ENCODE data around the gene ABHD14A. TPM values are rescaled to one million over a fixed set of nuclear protein-coding genes. Genes with fewer than 3 reads are reported as not detected.

Gene ABHD14A
- total RNA-seq, 4 donors from 2014 or later = 3.9 to 11.6 (median 7.7) TPM

- no peaks in the 10 kb centered on the region for H3K4me1 ChIP-seq
- H3K27me3 ChIP-seq = no peaks in the 10 kb centered on the region
- H3K4me3 ChIP-seq = no peak overlapping the region
- H3K36me3 ChIP-seq = no peaks in the 10 kb centered on the region
- no peaks in the 10 kb centered on the region for H3K9me3 ChIP-seq
- TF ChIP-seq, protein P1, sequence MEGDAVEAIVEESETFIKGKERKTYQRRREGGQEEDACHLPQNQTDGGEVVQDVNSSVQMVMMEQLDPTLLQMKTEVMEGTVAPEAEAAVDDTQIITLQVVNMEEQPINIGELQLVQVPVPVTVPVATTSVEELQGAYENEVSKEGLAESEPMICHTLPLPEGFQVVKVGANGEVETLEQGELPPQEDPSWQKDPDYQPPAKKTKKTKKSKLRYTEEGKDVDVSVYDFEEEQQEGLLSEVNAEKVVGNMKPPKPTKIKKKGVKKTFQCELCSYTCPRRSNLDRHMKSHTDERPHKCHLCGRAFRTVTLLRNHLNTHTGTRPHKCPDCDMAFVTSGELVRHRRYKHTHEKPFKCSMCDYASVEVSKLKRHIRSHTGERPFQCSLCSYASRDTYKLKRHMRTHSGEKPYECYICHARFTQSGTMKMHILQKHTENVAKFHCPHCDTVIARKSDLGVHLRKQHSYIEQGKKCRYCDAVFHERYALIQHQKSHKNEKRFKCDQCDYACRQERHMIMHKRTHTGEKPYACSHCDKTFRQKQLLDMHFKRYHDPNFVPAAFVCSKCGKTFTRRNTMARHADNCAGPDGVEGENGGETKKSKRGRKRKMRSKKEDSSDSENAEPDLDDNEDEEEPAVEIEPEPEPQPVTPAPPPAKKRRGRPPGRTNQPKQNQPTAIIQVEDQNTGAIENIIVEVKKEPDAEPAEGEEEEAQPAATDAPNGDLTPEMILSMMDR (IDR thresholded peaks at IDR 0.05) = no peak
- TF ChIP-seq POLR2A (IDR thresholded peaks at IDR 0.05) = no peak
- H3K27ac ChIP-seq = no peak overlapping the region
- no peak for DNase-seq
Observed at GRCh38 chr3:52020796-52021195, 45.9 kb downstream of the ABHD14A start.

DNA sequence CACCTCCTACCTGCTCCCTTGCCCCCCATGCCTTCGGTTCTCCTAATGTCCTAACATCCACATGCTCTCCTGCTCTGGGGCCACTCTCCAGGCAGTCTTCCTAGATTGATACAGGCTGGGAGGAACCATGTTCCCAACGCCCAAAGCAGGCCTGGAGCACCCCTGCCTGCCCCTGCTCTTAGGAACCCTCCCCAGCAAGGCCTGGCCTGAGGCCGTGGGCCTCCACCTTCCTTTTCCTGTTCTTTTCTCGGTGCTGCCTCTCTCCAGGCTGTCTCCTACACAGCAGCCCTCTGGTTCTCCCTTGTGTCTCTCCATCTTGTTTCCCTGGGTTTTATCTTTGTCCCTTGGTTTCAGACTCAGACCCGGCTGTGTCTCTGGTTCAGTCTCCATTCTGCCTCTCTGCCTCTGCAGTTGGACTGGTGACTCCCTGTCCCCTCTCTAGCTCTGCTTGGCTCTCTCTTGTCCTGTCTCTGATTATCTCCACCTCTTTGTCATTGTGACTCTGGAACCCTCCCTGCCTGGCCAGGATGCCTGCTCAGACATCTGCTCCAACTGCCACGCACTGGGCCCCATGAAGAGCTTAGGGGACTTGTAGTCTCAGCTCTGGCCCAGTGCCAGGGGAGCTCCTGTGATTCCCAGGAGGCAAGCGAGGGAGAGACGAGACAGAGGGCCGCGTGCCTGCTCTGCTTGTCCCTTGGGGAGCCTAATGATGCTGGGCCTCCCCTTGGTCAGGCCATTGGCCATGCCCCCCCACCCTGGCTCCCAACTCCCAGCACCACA, 46.8 kb downstream of the ABHD14A start:
- no peak for DNase-seq
- TF ChIP-seq, protein P1 (IDR thresholded peaks at IDR 0.05) = no peak
- no peak for TF ChIP-seq POLR2A (IDR thresholded peaks at IDR 0.05)
- Histone ChIP-seq H3K4me1 (no peaks in the 10 kb centered on the region), H3K4me3 (no peak overlapping the region), H3K36me3 (no peaks in the 10 kb centered on the region), H3K27me3 (no peaks in the 10 kb centered on the region), H3K9me3 (no peaks in the 10 kb centered on the region), H3K27ac (peak overlapping the region in 2 of 4 donors; percentile 35 to 39)

DNA sequence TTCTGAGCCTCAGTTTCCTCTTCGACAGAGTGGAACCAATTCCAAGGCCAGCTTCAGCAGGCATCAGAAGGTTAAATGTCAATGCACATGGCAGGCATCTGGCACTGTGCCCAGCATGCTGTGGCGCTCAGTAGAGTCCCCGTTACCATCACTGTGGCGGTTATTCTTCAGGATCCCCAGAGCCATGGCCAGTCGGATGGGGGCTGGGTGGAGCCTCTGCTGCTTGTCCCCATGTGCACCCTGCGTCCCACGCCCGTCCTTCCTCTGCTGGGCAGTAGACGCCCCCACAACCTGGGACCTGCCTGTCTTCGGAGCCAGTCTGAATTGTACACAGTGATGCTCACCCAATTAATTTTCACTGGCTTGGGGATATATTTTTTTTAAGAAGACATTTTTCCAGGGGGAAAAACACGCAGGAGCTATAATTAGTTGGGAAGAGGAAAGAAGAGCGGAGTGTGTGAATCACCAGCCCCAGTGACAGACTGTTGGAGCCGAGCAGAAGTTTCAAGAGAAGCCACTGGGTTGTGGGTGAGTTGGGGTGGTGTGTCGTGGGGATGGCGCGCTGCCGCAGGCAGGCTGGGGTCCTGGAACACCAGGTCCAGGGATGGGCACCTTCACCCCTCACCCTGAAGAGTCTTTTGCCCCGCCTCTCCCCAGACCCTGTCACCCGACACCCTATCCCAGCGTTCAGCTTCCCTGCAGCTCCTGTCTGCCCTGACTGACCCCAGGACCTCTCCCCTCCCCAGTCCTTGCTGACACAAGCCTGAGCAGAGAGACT, 47.6 kb downstream of the ABHD14A start:
- Histone ChIP-seq H3K27ac (peak overlapping the region in 2 of 4 donors; percentile 25 to 39), H3K36me3 (no peaks in the 10 kb centered on the region), H3K9me3 (no peaks in the 10 kb centered on the region), H3K27me3 (no peaks in the 10 kb centered on the region), H3K4me1 (no peaks in the 10 kb centered on the region), H3K4me3 (no peak overlapping the region)
- DNase-seq = no peak
- TF ChIP-seq, protein P1 (IDR thresholded peaks at IDR 0.05) = no peak
- no peak for TF ChIP-seq POLR2A (IDR thresholded peaks at IDR 0.05)

DNA sequence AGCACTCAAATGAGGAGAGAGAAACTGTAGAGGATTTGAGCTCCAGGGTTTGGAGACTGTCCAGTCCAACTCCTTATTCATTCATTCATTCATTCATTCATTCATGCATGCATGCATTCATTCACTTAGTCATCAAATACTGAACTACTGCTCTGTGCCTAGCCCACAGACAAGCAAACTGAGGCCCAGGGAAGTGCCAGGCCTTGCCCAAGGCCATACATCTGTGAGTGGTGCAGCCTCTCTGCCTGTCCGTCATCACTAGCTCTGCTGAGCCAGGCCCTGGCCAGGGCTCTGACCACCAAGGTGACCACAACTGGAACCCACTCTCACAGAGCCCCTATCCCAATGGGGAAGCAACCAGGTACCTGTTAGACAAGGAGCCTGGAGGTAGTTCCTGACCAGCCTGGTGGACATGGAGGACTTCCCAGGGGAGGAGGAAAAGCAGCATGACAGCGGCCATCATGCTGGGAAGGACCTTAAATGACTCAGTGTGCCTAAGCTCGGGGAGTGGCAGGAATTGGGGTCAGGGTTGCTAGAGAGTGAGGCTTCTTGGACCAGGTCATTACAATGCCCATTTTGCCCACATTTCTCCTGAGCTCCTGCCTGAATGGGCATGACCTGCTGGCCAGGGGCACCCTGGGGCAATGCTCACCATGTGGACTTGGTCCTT, 48.4 kb downstream of the ABHD14A start:
- H3K27ac ChIP-seq = no peak overlapping the region
- no peaks in the 10 kb centered on the region for H3K9me3 ChIP-seq
- no peak overlapping the region for H3K4me3 ChIP-seq
- no peaks in the 10 kb centered on the region for H3K27me3 ChIP-seq
- DNase-seq = no peak
- no peaks in the 10 kb centered on the region for H3K36me3 ChIP-seq
- no peaks in the 10 kb centered on the region for H3K4me1 ChIP-seq
- TF ChIP-seq, protein P1 (IDR thresholded peaks at IDR 0.05) = no peak
- no peak for TF ChIP-seq POLR2A (IDR thresholded peaks at IDR 0.05)

GRCh38 chr3:52023860-52024764, 49.2 kb downstream of the ABHD14A start:
- Histone ChIP-seq H3K27ac (no peak overlapping the region), H3K27me3 (no peaks in the 10 kb centered on the region), H3K4me1 (no peaks in the 10 kb centered on the region), H3K36me3 (no peaks in the 10 kb centered on the region), H3K9me3 (no peaks in the 10 kb centered on the region), H3K4me3 (no peak overlapping the region)
- no peak for DNase-seq
- TF ChIP-seq, protein P1 (IDR thresholded peaks at IDR 0.05) = no peak
- no peak for TF ChIP-seq POLR2A (IDR thresholded peaks at IDR 0.05)

Data from Peyer's patch (tissue), 4 donors.